GM21825 (cell line): Measurements from ENCODE around the gene TNS1.

ENCODE experiments used
- ATAC-seq: cut with Tn5 transposase; IDR thresholded peaks from one replicate; pipeline ENCODE4 v1.9.1; 2021; ENCODE audit warnings: mild to moderate bottlenecking, moderate library complexity; ENCODE audit not compliant: unreplicated experiment

The TNS1 gene

DNA sequence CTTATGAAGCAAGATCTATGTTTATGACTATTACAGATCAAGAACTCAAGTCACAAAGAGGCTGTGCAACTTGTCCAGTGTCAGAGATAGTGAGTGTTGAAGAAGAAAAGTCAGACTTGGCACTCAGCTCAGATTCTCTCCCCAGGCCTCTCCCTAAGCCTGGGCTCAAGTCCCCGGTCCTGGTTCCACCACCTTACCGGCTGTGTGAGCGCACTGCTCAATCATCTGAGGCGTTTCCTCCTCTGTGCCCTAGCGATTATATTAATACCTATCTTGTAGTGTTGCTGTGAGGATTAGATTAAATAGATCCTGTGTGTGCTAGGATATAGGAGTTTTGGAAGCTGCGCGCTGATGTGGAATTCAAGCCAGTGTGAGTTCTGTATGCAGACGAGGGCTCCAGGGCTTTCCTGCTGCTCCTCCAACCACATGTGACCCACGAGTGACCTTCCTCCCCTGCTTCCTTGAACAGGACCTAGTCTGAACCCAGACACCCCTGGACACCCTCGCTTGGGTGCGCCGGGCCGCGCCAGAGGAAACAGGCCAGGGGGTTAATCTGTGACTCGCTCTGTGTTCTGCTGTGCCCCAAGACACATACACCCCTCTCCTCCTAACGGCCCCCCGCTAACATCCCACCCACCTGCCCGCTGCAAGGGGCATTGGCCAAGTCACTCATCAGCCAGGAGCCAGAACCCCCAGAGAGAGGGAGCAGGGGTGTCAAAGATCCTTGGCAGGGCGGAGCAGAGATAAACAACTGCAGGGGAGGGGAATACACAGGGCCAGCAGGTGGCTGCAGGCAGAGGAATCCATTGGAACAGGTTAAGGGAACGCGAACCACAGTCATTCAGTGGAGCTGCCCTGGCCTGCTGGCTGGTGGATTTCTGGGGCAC is 38.3 kb downstream of the TNS1 start:
- no peak for ATAC-seq

DNA sequence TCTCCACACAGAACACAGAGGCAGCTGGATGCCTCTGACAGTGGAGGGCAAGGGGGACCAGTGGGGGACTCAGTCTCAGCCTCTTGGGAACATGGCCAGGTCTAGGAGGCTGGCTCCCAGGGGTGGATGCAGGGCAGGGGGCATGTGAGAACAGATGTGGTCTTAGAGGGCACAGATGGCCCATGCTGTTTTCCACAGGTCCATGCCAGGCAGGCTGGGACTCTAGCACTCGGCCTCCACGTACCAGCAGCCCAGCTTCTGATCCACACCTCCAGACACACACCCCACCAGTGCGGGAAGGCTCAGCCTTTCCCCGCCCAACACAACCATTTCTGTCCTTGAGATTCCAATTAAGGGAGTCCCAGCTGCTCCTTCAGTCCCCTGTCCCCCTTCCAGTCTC is 42.4 kb downstream of the TNS1 start:
- ATAC-seq = no peak

DNA sequence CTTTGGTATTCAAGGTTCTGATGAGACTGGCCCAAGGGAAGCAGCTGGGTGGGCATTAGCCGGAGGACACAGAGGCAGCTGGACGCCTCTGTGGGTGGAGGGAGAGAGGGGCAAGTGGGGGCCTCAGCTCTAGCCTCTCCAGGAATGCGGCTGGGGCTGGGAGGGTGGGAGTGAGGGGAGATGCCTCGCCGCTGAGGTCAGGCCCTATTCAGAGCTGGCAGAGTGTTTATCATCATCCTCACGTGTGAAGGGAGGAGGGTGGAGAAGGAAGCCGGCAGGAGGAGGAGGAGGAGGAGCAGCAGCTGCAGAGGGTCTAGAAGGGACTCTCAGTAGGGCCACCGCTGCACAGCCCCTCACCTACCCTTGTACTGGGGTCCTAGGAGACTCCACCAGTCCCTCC is 43.1 kb downstream of the TNS1 start:
- ATAC-seq = no peak

DNA sequence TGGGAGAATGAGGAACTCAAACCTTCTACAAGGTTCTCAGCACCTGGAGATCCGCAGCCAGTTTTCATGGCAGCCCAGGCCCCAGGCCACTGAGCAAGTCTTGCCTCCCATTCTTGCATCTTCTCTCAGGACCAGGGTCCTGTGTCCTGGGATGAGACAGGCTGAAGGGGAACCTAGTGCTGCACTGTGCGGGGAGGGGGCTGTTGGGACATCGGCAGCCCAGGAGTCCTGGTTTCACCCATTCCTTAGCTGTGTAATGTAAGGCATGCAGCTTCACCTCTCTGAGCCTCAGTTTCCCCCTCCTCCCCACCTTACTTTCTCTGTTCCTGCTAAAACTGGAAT is 43.9 kb downstream of the TNS1 start:
- no peak for ATAC-seq

DNA sequence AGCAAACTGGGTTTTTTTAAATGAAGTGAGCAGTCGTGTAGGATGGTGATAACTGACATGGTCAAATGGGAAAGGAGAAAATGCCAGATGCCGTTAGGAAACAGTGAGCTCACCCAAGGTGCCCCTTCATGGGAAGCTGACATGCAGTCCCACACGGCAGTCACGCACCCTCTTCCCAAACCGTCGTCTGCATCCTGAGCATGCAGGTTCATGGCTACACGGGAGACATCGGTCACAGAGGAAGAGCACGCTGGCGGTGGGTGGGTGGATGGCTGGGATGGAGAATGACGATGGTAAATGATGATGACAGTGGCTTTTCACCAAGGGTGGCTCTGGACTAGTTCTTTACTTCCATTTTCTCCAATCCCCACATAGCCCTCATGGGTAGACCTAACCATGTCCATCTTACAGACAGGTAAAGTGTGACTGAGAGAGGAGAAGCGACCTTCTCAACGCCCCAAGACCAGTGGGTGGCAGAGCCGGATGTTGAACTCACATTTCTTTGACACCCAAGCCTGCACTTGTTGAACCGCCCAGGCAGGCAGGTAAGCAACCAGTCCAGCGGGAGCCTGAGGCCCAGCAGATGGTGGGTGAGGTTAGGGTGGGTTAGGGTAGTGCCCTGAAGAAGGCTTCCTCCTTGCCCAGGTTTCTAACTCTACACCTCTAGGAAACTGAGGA is 44.5 kb downstream of the TNS1 start:
- no peak for ATAC-seq

DNA sequence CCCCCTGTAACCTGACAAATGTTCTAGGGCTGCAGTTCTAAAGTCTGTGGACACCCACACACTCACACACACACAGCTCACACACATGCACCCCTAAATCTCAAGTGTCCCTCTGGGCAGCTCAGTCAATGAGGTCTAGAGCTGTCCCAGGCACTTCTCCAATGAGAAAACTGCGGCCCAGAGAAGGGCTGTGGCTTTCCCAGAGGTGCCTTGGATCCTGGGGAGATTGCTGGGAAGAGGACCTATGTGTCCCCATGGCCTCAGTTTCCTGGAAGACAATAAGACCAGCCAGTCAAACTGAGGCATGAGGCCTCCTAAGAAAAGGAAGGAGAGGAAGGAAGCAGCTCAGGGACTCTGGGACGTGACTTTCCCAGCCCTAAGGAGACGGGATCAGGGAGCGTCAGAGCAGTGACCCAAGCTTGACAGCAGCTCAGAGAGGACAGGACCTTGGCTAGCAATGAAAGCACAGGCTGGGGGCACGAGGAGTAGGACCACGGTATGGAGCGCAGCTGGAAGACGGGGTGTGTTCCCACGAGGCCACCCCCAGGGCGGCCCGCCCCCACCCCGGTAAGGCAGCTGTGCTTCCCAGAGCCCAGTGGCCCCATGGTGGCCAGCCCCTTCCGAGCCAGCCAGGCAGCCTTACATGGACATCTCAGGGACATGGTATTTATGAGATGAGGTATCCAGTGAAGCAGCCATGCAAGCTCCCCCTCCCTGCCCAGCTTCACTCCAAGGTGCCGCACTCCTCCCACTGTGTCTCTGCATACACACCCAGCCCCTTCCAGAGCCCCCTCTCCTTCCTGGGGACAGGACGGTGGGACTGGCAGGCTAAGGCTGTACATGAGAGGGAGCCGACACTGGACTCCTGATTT is 46.0 kb downstream of the TNS1 start:
- no peak for ATAC-seq

DNA sequence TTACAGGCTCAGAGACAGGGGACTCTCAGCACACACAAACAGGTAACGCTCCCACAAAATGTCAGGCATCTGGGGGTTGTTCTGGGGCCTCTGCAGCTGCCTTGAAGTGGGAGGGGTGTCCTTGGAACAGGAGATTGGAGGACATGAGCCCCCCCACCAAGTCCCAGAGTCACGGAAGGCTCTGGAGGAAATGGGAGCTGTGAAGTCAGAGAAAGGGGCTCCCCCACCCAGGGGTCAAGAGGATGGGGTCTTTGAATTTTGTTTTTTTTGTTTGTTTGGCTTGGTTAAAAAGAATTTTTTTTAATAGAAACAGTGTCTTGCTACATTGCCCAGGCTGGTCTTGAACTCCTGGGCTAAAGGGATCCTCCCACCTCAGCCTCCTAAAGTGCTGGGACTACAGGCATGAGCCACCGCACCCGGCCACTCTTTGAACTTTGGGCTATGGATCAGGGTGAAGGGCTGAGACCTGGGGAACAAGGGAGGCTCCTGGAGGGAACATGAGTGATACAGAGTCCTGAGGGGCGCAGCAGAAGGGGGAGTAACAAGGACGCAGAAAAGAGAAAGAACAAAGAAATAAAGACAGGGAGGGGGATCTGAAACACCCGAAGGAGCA is 46.8 kb downstream of the TNS1 start:
- no peak for ATAC-seq

DNA sequence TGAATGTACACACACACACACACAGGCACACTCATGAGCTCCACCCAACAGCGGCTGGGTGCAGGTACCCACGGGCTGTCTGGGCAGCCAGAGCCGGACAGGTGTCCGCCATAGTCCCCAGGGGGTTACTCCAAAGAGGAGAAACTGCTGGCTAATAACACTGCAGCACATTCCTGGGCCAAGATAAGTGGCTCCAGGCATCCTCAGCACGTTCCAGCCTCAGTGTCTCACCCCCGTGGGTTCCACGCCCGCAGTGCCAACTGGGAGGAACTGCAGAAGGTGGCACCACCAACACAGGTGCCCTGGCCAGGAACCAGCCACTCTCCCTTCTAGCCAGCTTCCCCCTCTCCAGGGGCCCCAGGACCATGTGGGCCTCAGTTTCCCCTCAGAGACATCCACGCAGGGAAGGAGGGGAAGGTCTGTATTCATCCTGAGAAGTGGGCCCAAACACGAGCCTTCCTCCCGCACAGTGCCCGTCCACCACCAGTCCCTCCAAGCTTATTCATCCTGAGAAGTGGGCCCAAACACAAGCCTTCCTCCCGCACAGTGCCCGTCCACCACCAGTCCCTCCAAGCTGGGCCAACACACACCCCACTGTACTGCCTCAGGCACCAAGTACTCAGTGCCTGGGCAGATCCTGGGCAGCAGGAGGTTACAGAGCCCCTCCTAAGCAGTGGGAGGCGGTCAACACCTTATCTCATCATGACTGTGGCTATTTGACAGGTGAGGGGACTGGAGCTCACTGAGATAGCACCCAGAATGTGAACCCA is 47.6 kb downstream of the TNS1 start:
- ATAC-seq = no peak

DNA sequence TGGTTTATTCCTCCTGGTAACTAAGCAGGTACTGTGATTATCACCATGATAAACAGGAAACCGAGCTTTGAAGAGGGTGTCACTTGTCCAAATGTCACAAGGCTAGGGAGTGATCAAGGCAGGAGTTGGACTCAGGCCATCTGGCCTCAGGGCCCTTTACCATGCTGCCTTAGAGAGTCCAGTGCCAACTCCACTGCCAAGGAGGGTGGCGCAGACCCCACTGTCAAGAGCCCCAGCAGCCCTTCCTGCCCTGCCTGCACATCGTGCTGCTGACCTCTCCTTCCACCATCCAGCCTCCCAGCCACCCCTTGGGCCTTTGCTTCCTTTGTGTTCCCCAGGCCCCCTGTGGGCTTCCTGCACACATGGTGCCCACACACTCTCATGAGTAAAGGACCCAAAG is 48.3 kb downstream of the TNS1 start:
- ATAC-seq = no peak

DNA sequence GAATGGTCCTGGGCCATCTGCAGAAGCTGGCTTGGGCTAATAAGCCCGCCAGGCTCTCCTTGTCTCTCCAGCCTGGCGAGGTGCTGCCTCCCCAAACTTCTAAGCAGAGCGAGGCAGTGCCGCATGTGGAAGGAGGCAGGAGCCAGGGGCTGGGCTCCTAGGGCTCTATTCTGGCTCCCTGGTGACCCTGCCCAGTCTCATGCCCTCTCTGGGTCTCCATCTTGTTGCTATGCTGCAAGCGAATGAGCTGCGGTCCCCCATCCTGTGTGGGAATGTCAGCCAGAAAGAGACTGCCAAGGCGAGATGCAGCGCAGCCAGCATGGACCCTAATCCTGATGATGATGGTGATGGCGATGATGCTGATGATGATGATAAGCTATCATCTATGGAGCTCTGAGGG is 48.7 kb downstream of the TNS1 start:
- ATAC-seq = no peak

DNA sequence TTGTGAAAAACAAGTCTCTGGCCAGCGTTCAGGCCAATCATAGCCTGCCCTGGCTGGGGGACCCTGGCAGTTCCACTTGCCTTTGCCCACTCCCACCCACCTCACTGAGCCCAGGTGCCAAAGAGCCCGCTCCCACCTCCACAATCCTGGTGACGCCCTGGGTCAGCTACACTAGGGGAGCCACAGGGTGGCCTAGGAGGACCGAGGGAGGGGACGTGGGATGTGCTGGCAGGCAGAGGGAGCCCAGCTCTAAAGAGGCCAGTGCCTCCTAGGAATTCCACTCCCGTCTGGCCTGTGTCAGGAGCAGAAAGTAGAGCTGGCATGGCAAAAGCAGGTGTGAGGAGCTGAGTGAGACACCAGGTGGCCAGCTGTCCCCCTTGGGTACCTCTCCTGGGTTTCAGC is 49.3 kb downstream of the TNS1 start:
- ATAC-seq = no peak

DNA sequence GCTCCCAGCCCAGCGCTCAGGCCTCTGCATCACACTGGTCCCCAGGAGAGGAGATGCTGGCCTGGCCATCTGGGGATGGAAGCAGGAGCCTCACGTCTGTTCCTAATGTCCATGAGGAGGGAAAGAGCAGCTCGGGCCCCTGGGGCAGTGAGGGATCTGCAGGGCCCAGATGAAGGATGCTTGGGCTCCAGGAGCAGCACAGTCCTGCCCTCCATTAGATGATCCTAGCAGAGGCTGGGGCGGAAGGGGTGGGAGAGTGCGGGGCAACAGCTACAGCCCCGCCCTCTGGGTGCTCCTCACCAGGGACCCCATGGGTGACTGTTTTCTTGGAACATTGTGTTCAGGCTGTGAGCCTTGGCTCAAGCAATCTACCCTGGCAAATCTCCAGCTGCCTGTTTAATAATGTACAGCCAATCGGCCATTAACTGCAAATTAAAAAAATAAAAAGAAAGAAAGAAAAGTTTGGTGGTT is 49.7 kb downstream of the TNS1 start:
- ATAC-seq = no peak

DNA sequence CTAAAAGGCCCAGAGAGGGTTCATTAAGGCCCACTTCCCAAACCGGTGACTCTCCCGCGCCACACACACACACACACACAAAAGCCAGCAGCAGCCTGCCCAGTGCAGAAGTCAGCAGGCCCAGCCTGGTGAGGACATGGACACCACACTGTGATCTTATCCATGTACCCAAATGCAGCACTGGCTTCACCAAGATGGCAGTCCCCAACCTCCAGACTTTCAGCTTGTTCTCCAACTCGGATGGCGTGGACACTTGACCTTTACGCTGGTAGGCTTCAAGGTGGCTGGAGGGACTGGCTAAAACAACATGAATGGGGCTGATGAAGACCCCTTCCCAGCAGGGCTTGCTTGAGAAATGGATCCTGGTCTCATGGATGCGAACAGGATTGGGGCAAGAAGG is 50.4 kb downstream of the TNS1 start:
- ATAC-seq = no peak

DNA sequence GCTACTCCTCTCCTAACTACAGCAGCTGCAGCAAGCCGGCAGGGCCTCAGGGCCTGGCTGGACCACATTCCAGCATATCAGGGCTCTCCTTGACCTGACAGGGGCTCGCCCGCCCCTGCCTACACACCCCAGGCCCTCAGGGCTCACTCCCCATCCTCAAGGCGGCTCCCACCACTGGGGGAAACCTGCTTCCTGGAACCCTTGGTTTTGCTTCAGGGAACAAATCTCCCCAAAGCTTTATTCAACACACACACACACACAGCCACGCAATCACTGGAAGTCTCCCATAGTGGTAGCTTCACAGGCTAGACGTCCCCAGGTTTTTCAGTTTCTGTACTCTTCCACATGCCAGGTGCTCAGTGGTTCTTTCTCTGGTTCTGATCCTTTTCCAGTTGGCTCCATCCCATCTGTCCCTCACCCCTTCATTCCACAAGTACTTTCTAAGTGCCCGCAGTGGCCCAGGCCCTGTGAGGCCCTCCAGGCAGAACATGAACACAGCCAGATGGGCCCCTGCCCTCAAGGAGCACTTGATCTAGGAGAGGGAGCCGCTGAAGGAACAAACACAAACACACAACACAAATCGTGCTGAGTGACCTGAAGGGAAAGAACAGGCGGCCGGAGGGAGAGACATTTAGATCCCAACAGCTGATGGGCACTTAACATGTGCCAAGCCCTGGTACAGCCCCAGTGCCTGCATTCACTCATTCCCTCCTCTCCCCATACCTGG is 51.1 kb downstream of the TNS1 start:
- ATAC-seq = no peak

DNA sequence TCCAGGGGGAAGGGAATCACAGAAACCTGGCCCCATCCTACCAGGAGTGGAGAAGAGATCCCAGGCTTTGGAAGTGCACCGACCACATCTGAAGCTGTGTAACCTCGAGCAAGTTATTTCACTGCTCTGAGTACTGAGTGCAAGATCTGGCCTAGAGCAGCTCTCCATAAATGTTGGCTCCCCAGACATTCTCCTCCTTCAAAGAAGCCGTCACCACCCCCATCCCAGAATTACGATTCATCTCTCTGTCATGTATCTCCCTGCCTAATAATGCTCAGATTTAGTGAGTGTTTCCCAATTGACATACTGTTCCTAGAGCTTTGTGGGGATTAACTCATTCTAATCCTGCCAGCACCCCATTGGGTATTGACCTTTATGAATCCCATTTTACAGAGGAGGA is 51.7 kb downstream of the TNS1 start:
- ATAC-seq = no peak

DNA sequence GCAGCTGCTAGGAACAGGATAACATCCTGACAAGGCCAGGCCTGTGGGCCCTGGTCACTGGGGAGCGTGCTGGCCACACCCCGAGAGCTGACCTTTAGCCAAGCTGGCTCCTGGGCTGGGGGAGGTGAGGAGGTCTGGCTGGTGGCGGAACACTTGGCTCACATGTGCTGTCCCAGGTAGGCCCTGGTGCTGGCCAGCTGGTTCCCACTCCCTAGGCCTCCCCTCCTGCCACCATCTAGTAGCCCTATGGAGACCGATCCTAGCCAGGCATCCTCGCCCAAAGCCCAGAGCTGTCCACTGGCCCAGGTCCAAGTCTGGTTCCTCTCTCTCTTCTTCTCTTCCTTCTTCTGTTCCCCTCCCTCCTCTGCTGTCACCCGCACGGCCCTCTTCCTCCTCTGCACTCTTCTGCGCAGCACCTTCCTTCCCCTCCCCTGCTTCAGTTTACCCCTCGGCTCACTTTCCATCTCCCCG is 52.4 kb downstream of the TNS1 start:
- ATAC-seq = no peak

DNA sequence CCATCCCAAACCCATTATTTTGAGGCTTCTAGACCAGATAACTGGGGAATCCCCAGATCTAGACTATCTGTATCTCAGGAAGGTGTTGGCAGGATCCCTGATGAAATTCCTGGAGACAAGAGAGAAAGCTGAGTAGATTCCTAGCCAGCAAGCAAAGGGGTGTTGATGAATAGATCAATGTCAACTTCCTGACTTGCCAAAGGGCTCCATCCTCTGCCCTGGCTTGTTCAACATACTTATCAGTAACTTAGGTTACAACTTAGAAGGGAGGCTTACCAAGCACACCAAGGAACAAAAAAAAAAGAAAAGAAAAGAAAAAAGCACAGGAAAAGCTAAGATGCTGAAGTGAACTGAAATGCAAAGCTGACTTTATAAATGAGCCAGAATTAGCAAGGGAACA is 53.3 kb downstream of the TNS1 start:
- no peak for ATAC-seq

DNA sequence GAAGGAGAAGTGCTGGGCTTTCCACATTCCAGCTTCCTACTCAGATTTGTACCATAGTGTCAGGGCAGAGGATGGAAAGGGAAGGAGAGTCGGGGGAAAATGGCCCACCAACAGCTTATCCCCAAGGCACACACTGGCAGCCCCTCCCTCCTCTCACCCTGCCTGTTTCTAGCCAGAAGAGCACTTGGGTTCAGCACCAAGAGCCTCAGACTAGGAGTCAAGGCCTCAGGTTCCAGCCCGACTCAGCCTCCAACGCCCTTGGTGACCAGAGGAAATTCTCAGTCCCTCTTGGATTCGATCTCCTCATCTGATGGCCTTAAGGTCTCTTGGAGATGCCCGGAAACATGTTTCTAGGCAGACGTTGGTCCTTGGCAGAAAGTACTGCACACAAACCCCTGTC is 53.9 kb downstream of the TNS1 start:
- ATAC-seq = no peak

DNA sequence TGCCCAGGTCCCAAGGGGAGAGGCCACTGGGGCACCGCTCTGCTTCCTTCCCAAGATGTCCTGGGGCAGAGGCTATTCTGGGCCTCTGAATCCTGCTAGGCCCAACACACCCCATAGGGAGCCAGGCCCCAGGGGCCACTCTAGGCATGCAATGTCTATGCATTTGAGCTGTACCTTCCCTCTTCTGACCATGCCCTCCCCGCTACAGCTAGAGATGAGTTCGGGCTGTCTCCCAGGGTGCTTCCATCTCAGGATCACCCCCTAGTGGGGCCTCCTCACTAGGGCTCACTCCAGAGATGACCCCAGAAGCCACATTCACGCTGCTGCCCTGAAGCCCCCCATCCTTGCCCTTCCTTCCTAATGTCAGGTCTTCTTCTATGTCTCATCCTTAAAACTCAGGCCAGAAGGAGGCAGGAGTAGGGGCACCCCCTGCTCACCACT is 54.4 kb downstream of the TNS1 start:
- no peak for ATAC-seq
